SK-N-SH treated with all-trans-retinoic acid at 6 μM for 48 hours (cell line): Measurements from ENCODE around the gene PPP1R16B.

ENCODE experiments used
- ATAC-seq: fragments of 200-7000 bp; cut with Tn5 transposase; 3 replicates; pipeline ENCODE4 v1.9.1; 2020; ENCODE audit warnings: mild to moderate bottlenecking, moderate library complexity
- ARNTL ChIP-seq: fragments of 450-650 bp; formaldehyde crosslinking; IDR thresholded peaks from 2 replicates; pipeline ENCODE4 v1.5.0; 2020; ENCODE audit warnings: low read depth, mild to moderate bottlenecking, moderate library complexity, borderline replicate concordance
- BACH2 ChIP-seq: fragments of 250-450 bp; sonication (Bioruptor Pico); IDR thresholded peaks from 2 replicates; pipeline ENCODE4 v1.9.0; 2021; ENCODE audit warnings: mild to moderate bottlenecking, borderline replicate concordance
- CSDC2 ChIP-seq: fragments of 250-450 bp; sonication (Bioruptor Pico); IDR thresholded peaks from 2 replicates; pipeline ENCODE4 v1.5.0; 2020; ENCODE audit warnings: mild to moderate bottlenecking, moderate library complexity
- ESRRG ChIP-seq: fragments of 250-450 bp; sonication (Bioruptor Pico); IDR thresholded peaks from 2 replicates; pipeline ENCODE4 v1.6.1; 2021; ENCODE audit warnings: mild to moderate bottlenecking
- GLIS3 ChIP-seq: fragments of 250-450 bp; sonication (Bioruptor Pico); IDR thresholded peaks from 2 replicates; pipeline ENCODE4 v1.5.0; 2020; ENCODE audit warnings: mild to moderate bottlenecking, moderate library complexity
- ISL1 ChIP-seq: fragments of 250-450 bp; sonication (Bioruptor Pico); IDR thresholded peaks from 2 replicates; pipeline ENCODE4 v2.1.2; 2022; ENCODE audit warnings: mild to moderate bottlenecking, moderate library complexity
- OSR1 ChIP-seq: fragments of 250-450 bp; sonication (Bioruptor Pico); IDR thresholded peaks from 2 replicates; pipeline ENCODE4 v1.8.0; 2022; ENCODE audit warnings: moderate library complexity, mild to moderate bottlenecking, inconsistent platforms
- POU6F1 ChIP-seq: fragments of 250-450 bp; sonication (Bioruptor Pico); IDR thresholded peaks from 2 replicates; pipeline ENCODE4 v1.8.0; 2021; ENCODE audit warnings: low read depth, mild to moderate bottlenecking, moderate library complexity, borderline replicate concordance
- PPARA ChIP-seq: fragments of 250-450 bp; sonication (Bioruptor Pico); IDR thresholded peaks from 2 replicates; pipeline ENCODE4 v1.5.0; 2020; ENCODE audit warnings: mild to moderate bottlenecking, borderline replicate concordance
- RARB ChIP-seq: fragments of 250-450 bp; sonication (Bioruptor Pico); IDR thresholded peaks from 2 replicates; pipeline ENCODE4 v1.8.0; 2021; ENCODE audit warnings: mild to moderate bottlenecking, moderate library complexity
- SNAI2 ChIP-seq: fragments of 250-450 bp; sonication (Bioruptor Pico); IDR thresholded peaks from 2 replicates; pipeline ENCODE4 v1.5.0; 2020; ENCODE audit warnings: mild to moderate bottlenecking, moderate library complexity
- TCF4 ChIP-seq: fragments of 250-450 bp; sonication (Bioruptor Pico); IDR thresholded peaks from 2 replicates; pipeline ENCODE4 v1.8.0; 2021; ENCODE audit warnings: mild to moderate bottlenecking, moderate library complexity, borderline replicate concordance
- TOX ChIP-seq: fragments of 250-450 bp; sonication (Bioruptor Pico); IDR thresholded peaks from 2 replicates; pipeline ENCODE4 v1.8.0; 2021; ENCODE audit warnings: mild to moderate bottlenecking, moderate library complexity, borderline replicate concordance
- TSHZ2 ChIP-seq: fragments of 250-450 bp; sonication (Bioruptor Pico); IDR thresholded peaks from 2 replicates; pipeline ENCODE4 v1.5.0; 2020; ENCODE audit warnings: mild to moderate bottlenecking, moderate library complexity
- ZC3H10 ChIP-seq: fragments of 250-450 bp; sonication (Bioruptor Pico); IDR thresholded peaks from 2 replicates; pipeline ENCODE4 v1.5.1; 2021; ENCODE audit warnings: mild to moderate bottlenecking, moderate library complexity
- ZFP3 ChIP-seq: fragments of 250-450 bp; sonication (Bioruptor Pico); IDR thresholded peaks from 2 replicates; pipeline ENCODE4 v1.5.0; 2020; ENCODE audit warnings: mild to moderate bottlenecking, moderate library complexity
- ZFP30 ChIP-seq: fragments of 450-650 bp; formaldehyde crosslinking; IDR thresholded peaks from 2 replicates; pipeline ENCODE4 v1.5.0; 2022; ENCODE audit warnings: mild to moderate bottlenecking, moderate library complexity
- ZNF565 ChIP-seq: fragments of 450-650 bp; formaldehyde crosslinking; conservative IDR thresholded peaks from 2 replicates; pipeline ENCODE4 v1.5.0; 2020; ENCODE audit warnings: low read depth, mild to moderate bottlenecking, moderate library complexity
- ZNF70 ChIP-seq: fragments of 450-650 bp; formaldehyde crosslinking; IDR thresholded peaks from 2 replicates; pipeline ENCODE4 v1.5.0; 2020; ENCODE audit warnings: mild to moderate bottlenecking, moderate library complexity
- ZNF8 ChIP-seq: fragments of 450-650 bp; formaldehyde crosslinking; IDR thresholded peaks from 2 replicates; pipeline ENCODE4 v1.5.0; 2020; ENCODE audit warnings: mild to moderate bottlenecking, moderate library complexity
- TF ChIP-seq, protein P1 (sequence below): fragments of 250-450 bp; sonication (Bioruptor Pico); IDR thresholded peaks from 2 replicates; pipeline ENCODE4 v1.5.1; 2021; ENCODE audit warnings: mild to moderate bottlenecking, moderate library complexity
- TF ChIP-seq, protein P2 (sequence below): fragments of 250-450 bp; sonication (Bioruptor Pico); IDR thresholded peaks from 2 replicates; pipeline ENCODE4 v1.8.0; 2020; ENCODE audit warnings: mild to moderate bottlenecking, moderate library complexity, borderline replicate concordance

Gene PPP1R16B

GRCh38 chr20:38902601-38903000, 97.1 kb downstream of the PPP1R16B start:
- ATAC-seq = no peak
- TF ChIP-seq RARB (CRISPR knock-in tag) = no peak
- TF ChIP-seq ZNF70 (CRISPR knock-in tag) = no peak
- TF ChIP-seq ARNTL (CRISPR knock-in tag) = no peak
- TF ChIP-seq TOX (CRISPR knock-in tag) = no peak
- TF ChIP-seq, protein P1, sequence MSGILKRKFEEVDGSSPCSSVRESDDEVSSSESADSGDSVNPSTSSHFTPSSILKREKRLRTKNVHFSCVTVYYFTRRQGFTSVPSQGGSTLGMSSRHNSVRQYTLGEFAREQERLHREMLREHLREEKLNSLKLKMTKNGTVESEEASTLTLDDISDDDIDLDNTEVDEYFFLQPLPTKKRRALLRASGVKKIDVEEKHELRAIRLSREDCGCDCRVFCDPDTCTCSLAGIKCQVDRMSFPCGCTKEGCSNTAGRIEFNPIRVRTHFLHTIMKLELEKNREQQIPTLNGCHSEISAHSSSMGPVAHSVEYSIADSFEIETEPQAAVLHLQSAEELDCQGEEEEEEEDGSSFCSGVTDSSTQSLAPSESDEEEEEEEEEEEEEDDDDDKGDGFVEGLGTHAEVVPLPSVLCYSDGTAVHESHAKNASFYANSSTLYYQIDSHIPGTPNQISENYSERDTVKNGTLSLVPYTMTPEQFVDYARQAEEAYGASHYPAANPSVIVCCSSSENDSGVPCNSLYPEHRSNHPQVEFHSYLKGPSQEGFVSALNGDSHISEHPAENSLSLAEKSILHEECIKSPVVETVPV = no peak
- no peak for TF ChIP-seq TSHZ2 (CRISPR knock-in tag)
- TF ChIP-seq SNAI2 (CRISPR knock-in tag) = no peak
- TF ChIP-seq, protein P2, sequence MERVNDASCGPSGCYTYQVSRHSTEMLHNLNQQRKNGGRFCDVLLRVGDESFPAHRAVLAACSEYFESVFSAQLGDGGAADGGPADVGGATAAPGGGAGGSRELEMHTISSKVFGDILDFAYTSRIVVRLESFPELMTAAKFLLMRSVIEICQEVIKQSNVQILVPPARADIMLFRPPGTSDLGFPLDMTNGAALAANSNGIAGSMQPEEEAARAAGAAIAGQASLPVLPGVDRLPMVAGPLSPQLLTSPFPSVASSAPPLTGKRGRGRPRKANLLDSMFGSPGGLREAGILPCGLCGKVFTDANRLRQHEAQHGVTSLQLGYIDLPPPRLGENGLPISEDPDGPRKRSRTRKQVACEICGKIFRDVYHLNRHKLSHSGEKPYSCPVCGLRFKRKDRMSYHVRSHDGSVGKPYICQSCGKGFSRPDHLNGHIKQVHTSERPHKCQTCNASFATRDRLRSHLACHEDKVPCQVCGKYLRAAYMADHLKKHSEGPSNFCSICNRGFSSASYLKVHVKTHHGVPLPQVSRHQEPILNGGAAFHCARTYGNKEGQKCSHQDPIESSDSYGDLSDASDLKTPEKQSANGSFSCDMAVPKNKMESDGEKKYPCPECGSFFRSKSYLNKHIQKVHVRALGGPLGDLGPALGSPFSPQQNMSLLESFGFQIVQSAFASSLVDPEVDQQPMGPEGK = no peak
- TF ChIP-seq ZNF8 = no peak
- no peak for TF ChIP-seq ZNF565 (CRISPR knock-in tag)
- TF ChIP-seq ESRRG (CRISPR knock-in tag) = no peak
- no peak for TF ChIP-seq ISL1
- TF ChIP-seq GLIS3 = no peak
- TF ChIP-seq PPARA (CRISPR knock-in tag) = no peak
- TF ChIP-seq ZFP30 (CRISPR knock-in tag) = no peak

GRCh38 chr20:38903335-38903734, 97.8 kb downstream of the PPP1R16B start:
- TF ChIP-seq ZNF70 (CRISPR knock-in tag) = no peak
- no peak for ATAC-seq

GRCh38 chr20:38905375-38905774, 99.9 kb downstream of the PPP1R16B start:
- ATAC-seq = no peak
- TF ChIP-seq OSR1 (CRISPR knock-in tag) = no peak
- TF ChIP-seq TCF4 (CRISPR knock-in tag) = no peak
- TF ChIP-seq BACH2 (CRISPR knock-in tag) = no peak
- no peak for TF ChIP-seq ESRRG (CRISPR knock-in tag)
- no peak for TF ChIP-seq CSDC2 (CRISPR knock-in tag)
- TF ChIP-seq, protein P2 = no peak
- no peak for TF ChIP-seq ZNF565 (CRISPR knock-in tag)
- TF ChIP-seq RARB (CRISPR knock-in tag) = no peak
- no peak for TF ChIP-seq PPARA (CRISPR knock-in tag)
- TF ChIP-seq TOX (CRISPR knock-in tag) = no peak
- TF ChIP-seq ISL1 = no peak
- no peak for TF ChIP-seq GLIS3
- no peak for TF ChIP-seq ZNF70 (CRISPR knock-in tag)
- TF ChIP-seq ZFP3 (CRISPR knock-in tag) = no peak
- no peak for TF ChIP-seq POU6F1 (CRISPR knock-in tag)
- no peak for TF ChIP-seq ZC3H10
